SK-N-MC (cell line): ENCODE data around the gene FAN1.

Experiments used
- EZH2 ChIP-seq: fragments of 200-600 bp; sonication (generic); IDR thresholded peaks from one replicate; pipeline ENCODE4 v1.6.1; 2017; ENCODE audit warnings: antibody characterized with exemption
- POLR2AphosphoS5 ChIP-seq: IDR thresholded peaks from 2 replicates; pipeline ENCODE4 v1.6.1; 2012; ENCODE audit warnings: mild to moderate bottlenecking, low read depth, low read length, borderline replicate concordance

- no peak for TF ChIP-seq EZH2
- no peak for TF ChIP-seq POLR2AphosphoS5
Measured at GRCh38 chr15:30870681-30871080, 33.0 kb upstream of the FAN1 start.
